Erythroblast (primary cell): ENCODE data around the gene ADGRV1.

ENCODE experiments used
- GATA1 ChIP-seq: IDR thresholded peaks from 2 replicates; pipeline ENCODE4 v1.6.1; 2011; ENCODE audit warnings: low read depth, mild to moderate bottlenecking, control low read depth, low read length, moderate library complexity
- POLR2A ChIP-seq: IDR thresholded peaks from 2 replicates; pipeline ENCODE4 v1.6.1; 2011; ENCODE audit warnings: mild to moderate bottlenecking, low read length

DNA sequence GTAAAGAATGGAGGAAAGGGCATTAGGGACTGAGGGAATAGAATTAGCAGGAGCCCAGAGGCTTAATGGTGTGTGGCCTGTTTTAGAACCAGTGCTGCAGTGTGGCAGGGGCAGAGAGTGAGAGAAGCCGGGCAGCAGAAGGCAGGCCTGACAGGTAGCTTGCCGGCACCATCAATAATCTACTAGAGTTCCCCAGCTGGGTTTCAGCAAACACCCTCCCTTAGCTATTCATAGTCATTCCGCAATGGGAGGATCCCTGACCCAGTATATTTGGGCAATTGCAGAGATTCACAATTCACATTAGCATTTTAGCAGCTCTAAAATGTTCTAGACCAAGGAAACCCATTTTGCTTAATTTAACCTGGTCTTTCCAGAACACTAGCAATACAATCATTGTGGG is 596.7 kb downstream of the ADGRV1 start:
- no peak for TF ChIP-seq POLR2A
- no peak for TF ChIP-seq GATA1
